CD4-positive, alpha-beta T cell treated with Interleukin-6 at 100 ng/mL for 8 hours (primary cell): ENCODE measurements around the gene CEP68.
A peak's percentile ranks its signal among the peaks of the same experiment; 100 is the strongest.
"Not testable (repeated sequence)": the region's sequence is repeated elsewhere in the genome, so short reads cannot be mapped to it uniquely, and the experiment has no call there.

Experiments
- DNase-seq: peaks from one replicate; pipeline ENCODE4 v3.0.0-alpha.2; 2020; ENCODE audit warnings: mixed read lengths, low spot score

CEP68 gene

DNA sequence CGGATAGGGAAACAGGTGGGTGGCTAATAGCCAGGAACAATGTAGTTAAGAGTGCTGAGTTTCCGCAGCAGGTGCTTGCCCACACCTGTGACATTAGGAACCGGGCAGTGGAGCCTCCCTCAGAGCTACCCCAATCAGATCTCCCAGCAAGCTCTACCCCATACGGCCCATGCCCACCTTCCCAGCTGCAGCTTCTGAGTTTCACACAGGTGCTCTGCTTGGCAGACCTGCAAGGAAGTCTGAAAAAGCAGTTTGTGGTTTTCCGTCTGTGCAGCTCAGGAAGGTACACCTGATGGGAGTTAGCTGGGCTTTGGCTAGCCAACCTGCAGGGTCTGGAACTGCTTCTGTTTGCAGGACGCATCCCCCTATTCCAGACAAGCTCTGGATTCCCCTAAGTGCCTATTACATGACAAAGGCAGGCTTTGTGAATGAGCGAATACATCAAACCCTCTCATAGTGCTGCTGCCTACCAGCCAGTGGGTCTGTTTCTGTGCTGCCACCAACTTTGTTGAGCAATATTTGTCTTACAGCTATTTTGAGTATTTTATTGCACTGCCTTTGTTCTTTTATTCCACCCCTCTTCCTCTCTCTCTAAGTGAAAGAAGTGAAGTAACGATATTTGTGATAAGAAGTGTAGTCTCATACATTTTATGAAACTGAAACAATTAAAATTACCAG, 24.7 kb upstream of the CEP68 start:
- peak; percentile 24 for DNase-seq

DNA sequence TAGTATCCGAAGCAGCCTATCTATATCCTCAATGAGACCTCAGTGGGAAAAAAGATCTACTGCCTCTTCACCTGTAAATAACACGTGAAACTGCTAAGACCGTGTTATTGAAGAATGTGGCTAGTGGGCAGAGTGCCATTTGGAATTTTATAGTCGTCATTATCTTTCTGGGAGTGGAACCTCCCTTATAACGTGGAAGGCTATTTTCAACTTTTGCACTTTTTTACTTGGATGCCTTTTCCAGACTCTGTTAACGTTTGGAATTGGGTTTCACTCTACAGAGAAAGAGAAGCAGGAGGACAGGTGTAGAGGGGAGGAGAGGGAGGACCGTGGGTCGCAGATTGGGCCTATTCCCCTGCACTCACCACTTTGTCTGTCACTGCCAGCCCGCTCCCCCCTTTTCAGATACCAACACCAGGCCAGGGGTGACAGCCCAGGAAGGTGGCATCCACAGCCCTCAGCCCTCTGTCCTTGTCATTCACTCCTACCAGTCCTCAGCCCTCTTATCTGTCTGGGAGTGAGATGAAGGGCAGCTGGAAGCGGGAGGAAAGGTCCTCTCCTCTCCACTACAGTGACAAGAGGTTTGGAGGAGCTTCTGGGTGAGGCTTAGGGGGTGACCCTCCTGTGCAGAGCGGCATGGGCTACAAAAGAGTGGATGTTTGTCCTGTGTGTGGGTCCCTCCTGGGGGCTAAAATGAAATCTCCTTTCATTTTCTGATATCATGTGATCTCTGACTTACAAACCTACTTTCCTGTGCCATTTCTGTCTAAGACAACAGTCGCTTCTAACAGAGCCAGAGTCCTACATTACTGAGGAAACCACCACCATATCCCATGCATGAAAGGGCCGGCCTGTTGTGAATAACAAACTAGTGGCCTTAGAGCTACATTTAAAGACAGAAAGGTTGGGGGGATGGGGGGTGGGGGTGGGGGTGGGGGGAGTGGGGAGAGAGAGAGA, 23.9 kb upstream of the CEP68 start:
- DNase-seq = no peak

DNA sequence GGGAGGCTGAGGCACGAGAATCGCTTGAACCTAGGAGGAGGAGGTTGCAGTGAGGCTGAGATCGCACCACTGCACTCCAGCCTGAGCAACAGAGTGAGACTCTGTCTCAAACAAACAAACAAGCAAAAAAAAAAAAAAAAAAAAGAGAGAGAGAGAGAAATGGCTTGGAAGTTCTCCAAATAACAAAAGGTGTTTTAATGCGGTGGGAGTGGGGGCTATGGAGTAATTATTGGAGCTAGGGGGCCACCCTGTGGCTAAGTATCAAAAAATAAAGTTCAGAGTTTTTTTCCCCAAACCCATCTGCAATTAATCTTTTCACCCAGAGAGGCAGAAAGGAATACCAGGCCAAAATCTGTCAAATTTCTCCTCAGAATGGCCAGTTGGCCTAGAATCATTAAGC, 23.0 kb upstream of the CEP68 start:
- DNase-seq = no peak

DNA sequence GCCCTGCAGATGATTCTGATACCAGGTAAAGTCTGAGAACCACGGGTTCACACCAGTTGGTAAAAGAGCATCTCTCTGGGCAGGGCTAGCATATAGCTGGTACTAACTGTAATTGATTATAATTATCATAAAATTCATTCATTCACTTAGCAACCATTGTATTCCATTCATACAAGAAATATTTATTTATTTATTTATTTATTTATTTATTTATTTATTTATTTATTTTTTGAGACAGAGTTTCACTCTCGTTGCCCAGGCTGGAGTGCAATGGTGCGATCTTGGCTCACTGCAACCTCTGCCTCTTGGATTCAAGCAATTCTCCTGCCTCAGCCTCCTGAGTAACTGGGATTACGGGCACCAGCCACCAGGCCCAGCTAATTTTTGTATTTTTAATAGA, 22.5 kb upstream of the CEP68 start:
- not testable (repeated sequence) for DNase-seq

DNA sequence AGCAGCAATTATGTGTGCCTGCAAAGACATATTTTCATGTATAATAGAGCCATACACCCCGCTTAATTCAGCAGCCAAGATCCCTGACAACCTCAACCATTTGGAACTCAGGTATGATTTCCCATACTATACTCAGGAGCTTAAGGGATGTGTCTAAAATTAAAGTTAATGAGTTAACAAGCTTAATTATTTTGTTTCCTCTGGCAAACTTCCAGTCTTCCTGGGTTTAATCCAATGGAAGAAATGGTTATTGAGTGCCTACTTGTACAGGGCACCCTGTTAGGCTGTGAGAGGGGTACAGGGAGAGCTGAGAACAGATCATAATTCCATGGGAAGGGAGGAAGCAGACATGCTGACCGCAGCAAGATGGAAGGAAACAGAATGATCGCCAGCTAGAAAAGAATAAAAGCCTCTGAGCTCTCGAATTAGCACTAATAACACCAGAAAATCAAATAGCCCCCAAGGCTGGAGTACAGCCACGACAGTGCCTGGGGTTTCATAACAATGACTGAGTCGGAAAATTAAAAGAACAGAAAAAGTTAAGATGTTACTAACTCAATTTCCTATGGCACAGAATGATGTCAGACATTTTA, 20.8 kb upstream of the CEP68 start:
- DNase-seq = no peak

DNA sequence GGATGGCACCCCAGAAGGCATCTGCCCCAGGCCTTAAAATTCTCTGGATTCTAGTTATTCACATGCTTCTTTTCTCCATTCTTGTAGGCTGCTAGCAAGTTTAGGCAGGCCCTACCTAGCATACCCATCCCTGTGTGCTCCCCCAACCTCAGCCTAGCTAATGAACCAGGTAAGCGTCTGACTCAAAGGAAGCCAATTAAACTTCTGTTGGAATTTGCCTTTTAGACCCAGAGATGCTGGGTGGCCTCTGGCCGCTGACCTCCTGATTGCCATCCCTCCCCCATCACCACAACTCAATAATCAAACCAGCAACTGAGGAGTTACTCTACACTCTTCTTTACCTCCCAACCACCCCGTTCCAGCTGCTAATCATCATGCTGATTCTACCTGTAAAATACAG, 19.0 kb upstream of the CEP68 start:
- DNase-seq = no peak

DNA sequence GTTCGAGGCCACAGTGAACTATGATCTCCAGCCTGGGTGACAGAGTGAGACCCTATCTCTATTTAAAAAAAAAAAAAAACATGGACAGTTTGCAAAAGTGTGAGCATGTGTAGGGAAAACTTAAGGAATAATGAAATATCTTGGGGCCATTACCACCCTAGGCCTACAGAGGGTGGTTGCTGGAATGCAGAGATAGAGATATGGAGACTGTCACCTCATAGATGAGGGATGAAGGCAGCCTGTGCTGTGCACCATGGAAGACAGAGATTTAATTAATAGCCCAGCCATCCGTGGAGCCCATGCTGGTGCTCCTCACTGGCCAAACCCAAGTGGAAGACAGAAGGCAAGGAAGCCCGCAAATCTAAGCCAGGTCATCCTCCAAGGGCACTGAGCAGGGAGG, 16.6 kb upstream of the CEP68 start:
- no peak for DNase-seq

DNA sequence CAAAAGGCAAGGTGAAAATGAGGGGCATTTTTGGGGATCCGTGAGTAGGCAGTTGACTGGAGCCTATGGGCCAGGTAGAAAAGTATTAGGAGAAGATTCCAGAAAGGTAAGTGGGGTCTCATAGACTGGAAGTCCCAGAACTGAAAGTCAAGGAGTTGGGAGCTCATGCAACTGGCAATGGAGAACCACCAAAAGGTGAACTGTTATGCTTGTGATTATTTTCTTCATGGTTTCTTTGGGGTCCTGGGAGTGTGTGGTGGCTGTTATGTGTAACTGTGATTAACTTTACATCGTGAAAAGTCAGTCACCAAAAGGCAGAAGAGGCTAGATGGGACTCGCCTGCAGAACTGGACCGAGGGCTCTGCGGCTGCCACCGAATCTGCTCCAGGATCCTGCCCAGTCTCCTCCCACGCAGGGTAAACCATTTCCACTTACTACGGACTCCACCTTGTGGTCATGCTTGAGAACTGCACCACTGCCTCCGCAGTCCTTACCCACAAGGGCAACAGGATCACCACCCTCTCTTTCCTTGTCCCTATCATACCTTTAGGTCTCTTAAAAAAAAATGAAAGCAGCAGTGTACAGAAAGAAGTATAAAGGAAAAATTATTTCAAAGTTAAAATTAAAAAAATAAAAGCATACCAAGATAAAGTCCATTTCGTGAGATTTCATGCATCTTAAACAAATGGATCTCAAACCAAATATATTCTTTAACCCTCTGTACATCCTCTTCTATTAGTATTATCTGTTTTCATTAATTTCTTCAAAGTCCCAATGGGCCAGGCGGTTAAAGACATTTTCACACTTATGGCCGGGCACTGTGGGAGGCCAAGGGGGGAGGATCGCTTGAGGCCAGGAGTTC, 15.6 kb upstream of the CEP68 start:
- DNase-seq = peak; percentile 76

DNA sequence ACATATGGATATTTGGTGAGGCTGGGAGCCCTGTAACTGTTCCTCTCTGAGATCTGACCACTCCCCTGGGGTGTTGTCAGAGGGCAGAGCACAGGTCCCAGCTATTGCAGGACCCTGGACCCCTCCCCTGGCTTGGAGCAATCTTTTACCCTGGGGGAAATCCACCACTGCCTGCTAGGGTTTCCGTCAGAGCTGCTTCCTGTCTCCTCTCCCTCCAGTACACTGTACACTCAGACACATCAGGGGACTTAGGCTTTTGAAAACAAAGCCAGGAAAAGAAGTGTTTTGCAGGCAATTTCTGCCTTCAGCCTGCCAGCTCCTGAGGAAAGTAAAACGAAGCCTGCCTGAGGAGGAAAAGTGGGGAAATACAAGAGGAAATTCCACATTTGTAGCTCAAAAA, 13.2 kb upstream of the CEP68 start:
- no peak for DNase-seq

DNA sequence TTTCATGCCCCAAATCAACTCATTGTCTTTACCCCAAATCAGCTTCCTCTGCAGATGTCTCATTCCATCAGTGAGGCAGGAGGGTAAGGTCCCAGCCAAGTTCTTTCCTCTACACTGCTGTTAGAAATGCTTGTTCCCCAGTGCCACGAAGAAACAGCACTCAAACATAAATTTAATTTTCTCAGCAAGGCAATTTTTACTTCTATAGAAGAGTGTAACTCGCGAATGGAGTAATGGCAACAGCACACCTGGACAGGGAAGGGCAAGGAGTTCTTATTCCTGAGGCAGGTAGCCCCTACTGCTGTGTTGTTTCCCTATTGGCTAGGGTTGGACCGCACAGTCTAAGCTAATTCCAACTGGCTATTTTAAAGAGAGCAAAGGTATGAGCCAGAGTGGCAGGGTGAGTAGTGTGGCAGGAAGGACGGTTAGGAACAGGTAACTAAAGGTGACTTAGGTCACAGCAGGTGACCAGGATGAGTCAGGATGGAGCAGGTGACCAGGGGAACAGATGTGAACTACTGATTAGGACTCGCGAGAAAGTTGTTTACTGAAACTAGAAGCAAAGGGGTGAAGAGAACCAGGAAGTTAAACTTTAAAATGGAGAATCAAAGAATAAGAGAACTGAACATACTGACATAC, 12.0 kb upstream of the CEP68 start:
- no peak for DNase-seq

DNA sequence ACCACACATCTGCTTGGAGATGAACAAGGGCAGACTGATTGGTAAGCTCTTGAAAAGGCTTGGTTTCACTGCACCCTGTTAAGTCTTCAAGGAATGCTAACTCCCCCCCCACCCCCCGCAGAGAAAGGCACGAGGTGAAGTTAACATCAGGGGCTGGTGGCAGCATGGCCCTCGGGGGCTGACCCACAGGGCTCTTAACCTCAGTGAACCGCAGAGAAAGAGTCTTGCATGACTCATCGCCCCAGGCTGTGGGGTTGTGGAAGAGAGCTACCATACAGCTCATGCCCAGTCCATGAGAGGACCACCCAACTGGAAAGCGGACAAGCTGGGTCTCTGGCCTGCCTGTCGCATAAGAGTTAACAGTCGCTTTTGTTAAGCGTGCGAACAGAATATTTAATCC, 10.6 kb upstream of the CEP68 start:
- no peak for DNase-seq

DNA sequence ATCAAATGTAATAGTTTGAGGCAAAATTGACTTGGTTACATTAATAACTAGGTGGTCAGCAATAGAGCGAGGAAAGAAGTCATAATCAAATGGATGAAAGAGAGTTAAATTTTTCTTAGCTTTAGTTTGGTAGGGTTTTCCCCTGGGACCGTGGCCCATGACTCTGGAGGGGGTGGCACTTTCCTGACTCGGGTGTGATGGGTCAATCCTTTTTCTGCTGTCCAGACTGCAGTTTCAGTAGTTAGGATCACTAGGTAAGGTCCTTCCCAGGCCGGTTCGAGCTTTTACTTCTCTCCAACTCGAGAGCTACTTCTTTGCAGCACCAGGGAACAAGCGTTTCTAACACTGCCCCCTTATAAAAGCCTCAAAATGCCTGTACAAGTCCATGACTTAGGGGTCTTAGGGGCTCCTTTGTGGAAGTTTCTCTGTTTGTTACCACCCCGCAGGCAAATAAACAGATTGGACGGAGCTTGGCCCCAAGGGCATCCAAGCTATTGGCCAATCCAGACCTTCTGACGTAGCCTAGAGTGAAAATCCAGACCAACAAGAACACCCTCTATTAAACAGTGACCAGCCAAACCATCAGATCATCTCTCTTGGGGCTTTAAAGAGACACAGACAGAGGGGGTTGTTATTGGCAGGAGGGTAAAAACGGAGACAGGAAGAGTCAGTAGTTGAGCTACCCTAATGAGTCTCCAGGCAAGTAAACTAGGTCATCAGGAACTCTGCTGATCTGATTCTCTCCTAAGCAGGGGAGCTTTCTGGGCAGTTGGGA, 9.4 kb upstream of the CEP68 start:
- no peak for DNase-seq

DNA sequence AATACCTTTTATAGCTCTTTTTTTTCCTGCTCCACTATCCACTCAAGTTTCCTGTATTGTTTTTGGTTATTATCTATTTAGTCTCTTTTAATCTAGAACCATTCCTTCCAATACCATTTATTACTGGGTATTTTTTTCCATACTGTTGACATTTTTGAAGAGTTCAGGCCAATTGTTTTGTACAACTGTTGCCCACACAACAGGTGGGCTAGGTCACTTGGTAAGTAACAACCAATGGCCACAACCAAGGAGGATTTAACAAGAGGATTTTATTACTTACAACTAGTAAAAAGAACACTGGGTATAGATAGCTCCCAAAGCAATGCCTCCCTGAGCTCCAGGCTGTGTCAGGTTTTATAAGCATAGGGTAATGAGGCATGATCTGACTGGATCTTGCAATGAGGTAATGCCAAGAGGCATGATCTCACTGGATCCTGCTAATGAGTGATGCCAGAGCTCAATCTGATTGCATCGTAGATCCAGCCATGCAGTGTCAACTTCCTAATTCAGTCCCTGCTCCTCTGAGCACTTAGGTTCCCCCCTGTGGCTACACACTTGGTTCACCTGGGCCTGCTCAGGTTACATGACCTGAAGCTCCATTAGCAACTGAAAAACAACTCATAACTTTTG, 7.1 kb upstream of the CEP68 start:
- no peak for DNase-seq

DNA sequence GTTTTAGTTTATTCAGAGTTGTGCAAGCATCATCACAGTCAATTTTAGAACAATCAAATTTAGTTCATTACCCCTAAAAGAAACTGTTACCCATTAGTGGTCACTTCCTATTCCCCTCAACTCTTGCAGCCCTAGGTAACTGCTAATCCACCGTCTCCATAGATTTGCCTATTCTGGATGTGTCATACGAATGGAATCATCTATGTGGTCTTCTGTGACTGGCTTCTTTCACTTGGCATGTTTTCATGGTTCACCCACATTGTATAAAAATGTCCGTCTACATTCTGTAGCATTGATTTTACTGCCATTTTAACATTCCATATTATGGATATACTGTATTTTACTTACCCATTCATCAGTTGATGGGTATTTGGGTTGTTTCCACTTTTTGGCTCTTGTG, 5.3 kb upstream of the CEP68 start:
- no peak for DNase-seq

DNA sequence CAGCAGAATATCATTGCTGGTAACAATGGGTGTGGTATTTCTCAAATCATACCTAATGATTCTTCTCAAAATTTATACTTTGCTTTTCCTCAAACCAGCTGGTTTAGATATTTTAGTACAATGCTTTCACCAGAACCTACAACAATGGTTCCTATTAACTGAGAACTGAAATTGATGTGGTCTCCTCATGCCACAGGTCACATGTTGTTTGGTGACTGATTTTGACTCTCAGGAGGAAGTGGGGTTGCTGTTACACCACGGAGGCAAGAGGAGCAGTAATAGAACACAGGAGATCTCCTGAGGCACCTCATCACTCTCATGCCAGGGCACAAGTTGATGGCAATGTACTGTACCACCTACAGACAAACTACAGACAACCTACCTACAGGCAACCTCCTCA, 3.0 kb upstream of the CEP68 start:
- DNase-seq = peak; percentile 53

DNA sequence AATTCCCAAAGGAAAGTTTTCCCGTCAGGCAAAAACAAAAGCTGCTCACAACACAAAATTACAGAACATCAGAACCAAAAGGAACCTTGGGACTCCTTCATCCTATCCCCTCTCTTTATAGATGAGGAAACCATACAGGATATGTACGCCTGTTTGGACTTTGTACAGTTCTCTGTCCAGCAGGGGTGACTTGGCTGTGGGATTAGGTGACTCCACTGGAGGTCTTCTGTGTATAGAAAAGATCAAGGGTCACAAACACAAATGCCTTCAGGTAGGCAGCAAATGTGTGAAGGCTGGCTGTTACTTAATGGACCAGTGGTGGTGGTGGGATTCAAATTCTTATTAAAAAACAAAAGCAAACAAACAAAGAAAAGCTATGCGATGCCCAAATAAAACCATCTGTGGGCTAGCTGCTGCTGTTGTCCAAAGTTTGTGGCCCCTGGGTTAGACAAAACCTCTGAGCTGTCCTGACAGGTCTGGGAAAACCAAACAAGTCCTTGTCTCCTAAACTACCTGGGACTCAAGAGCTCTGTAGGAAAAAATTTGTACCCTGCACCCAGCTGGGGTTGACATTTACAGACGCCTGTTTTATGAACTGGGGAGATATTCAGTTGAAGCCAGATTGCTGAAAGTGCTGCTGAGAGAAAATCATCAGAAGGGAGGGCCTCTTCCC, 1.3 kb upstream of the CEP68 start:
- no peak for DNase-seq

DNA sequence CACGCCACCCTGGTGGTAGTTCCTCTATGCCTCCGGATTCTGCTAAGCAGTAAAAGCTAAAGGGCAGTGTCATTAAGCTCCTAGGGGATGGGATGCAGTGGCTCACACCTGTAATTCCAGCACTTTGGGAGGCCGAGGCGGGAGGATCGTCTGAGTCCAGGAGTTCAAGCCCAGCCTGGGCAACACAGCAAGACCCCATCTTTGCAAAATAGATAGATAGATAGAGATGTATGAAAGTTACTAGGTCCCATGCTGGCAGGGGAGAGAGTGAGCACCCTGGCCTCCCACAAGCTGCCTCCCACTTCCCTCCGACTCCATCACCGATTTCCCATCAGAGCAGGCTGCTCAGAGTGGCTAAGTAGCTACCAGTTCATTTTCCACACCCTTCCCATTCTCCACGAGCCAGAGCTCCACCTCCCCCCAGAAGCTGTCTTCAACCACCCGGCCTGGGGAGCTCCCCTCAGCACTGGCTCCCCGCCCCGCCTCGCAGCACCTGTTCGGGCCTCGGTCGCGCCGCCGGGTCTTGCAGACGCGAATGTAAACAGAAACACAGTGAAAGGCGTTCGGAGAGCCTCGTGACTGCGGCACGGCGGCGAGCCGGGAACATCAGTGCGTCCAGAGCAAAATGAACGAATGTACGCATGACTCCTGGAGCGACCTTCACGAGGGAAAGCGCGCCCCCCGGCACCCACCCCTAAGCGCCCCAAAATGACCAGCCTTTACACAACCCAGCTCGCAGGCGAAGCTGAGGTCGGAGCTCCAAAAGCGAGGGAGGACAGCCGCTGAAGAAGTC, 598 bp upstream of the CEP68 start:
- no peak for DNase-seq

DNA sequence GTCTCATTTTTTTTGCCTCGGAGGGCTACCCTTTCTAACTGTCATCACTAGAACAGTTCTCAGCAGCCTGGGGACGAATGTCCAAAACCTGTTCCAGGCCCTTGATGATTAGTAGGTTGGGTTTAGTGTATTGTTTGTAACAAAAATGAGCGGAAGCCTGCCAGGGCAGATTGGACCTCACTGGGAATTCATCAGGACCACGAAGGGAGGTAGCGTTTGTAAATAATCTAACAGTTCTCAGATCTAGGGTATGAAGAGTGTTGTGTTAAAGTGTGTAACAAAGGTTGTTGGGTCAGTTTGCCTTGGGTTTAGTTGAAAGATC, 799 bp downstream of the CEP68 start:
- no peak for DNase-seq

DNA sequence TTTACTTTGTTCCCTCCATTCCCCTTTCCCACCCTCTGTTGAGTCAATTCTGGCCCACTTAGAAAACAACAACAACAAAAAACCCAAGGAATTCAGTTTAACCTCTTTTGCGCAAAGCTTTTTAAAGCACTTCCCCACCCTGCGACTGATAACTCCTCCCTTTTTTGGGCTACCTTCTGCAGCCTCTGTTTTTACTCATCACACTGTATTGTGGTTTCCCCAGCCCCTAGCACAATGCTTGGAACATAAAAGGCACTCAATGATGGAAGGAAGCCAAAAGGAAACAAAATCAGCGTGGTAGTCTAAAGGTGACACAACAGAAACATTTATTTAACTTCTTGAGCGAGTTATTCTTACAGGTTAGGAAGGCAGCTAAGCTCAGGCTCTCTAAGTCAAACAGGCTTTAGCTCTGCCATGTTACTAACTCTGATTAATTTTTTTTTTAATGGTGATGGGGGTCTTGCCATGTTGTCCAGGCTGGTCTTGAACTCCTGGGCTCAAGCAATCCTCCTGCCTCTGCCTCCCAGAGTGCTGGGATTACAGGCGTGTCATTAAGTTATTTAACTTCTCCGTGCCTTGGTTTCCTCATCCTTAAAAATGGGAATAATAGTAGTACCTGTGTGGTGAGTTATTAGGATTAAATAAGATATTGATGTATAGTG, 1.3 kb downstream of the CEP68 start:
- peak; percentile 85 for DNase-seq
